ENCODE results near the gene MEX3D.
"Not testable (repeated sequence)": the region's sequence is repeated elsewhere in the genome, so short reads cannot be mapped to it uniquely, and the experiment has no call there.

- not testable (repeated sequence) for TF ChIP-seq YY1 (tag by site-specific recombination; IDR thresholded peaks at IDR 0.05); PBX3 (CRISPR knock-in tag; IDR thresholded peaks at IDR 0.05); ZNF174 (tag by site-specific recombination; IDR thresholded peaks at IDR 0.05); ZNF629 (tag by site-specific recombination; IDR thresholded peaks at IDR 0.05); CTCF (tag by site-specific recombination; IDR thresholded peaks at IDR 0.05); PRDM10 (tag by site-specific recombination; IDR thresholded peaks at IDR 0.05); ZNF239 (tag by site-specific recombination; IDR thresholded peaks at IDR 0.05); ZNF274 (IDR thresholded peaks at IDR 0.05; ENCODE audit: low read length); ZNF274 (tag by site-specific recombination; IDR thresholded peaks at IDR 0.05; ENCODE audit: borderline replicate concordance); ZNF280C (tag by site-specific recombination; IDR thresholded peaks at IDR 0.05); ZBTB49 (tag by site-specific recombination; IDR thresholded peaks at IDR 0.05; ENCODE audit: low read depth); ZBTB7A (tag by site-specific recombination; IDR thresholded peaks at IDR 0.05; ENCODE audit: low read depth); ZNF24 (tag by site-specific recombination; IDR thresholded peaks at IDR 0.05); ZNF335 (tag by site-specific recombination; conservative IDR thresholded peaks at IDR 0.05); ZNF639 (tag by site-specific recombination; IDR thresholded peaks at IDR 0.05)
Observed at GRCh38 chr19:1519802-1520201, 48.3 kb downstream of the MEX3D start.
